ENCODE data around the gene ISG15. TPM values are rescaled to one million over a fixed set of nuclear protein-coding genes. Genes with fewer than 3 reads are reported as not detected.
A peak's percentile ranks its signal among the peaks of the same experiment; 100 is the strongest.

Gene ISG15
- total RNA-seq, 2 donors from 2014 or later, result 15.2 to 44.3 TPM

GRCh38 chr1:1019122-1019999 is 6.1 kb downstream of the ISG15 start:
- Mint-ChIP-seq H3K27me3 (peaks cover 0 to 2% of the 10 kb centered on the region in 2 donors), H3K27ac (no peak overlapping the region), H3K4me1 (ENCODE audit: low read depth in 2 of 2) (peaks cover 4 to 11% of the 10 kb centered on the region in 2 donors)

DNA sequence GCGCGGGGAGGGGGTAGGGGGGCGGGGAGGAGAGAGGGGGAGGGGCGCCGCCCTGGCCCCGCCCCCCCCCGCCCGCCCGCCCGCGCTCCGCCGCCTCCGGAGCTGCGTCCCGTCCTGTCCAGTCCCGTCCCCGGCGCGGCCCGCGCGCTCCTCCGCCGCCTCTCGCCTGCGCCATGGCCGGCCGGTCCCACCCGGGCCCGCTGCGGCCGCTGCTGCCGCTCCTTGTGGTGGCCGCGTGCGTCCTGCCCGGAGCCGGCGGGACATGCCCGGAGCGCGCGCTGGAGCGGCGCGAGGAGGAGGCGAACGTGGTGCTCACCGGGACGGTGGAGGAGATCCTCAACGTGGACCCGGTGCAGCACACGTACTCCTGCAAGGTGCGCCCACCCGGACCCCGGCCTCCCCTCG is 6.7 kb downstream of the ISG15 start, which contains the start of gene AGRN:
AGRN (plus strand) TSS at position 121 of the 405 bp plus-strand sequence; CDS start at position 174, 53 bp downstream.
- Mint-ChIP-seq H3K27me3 (peaks cover 0 to 2% of the 10 kb centered on the region in 2 donors), H3K27ac (no peak within 1 kb of the TSS), H3K9me3 (no peaks in the 10 kb centered on the region), H3K36me3 (no peaks in the 10 kb centered on the region), H3K4me3 (peak within 1 kb of the TSS; percentile 22), H3K4me1 (ENCODE audit: low read depth in 2 of 2) (peaks cover 4 to 8% of the 10 kb centered on the region in 2 donors)
- peak; percentile 43 to 64 for ATAC-seq
- DNase-seq (ENCODE audit: low spot score), result no peak

More at GRCh38 chr1:1019122-1019999, 6.1 kb downstream of the ISG15 start:
- ATAC-seq (peak; percentile 92 to 95), DNase-seq (ENCODE audit: low spot score) (peak; percentile 89)
- Mint-ChIP-seq H3K4me3 (no peak overlapping the region), H3K9me3 (no peaks in the 10 kb centered on the region), H3K36me3 (no peaks in the 10 kb centered on the region)

GRCh38 chr1:1020415-1021009 is 7.2 kb downstream of the ISG15 start:
- no peak overlapping the region for H3K27ac Mint-ChIP-seq
- H3K4me3 Mint-ChIP-seq, result peak overlapping the region; percentile 22
- H3K9me3 Mint-ChIP-seq, result no peaks in the 10 kb centered on the region
- H3K27me3 Mint-ChIP-seq, result peaks cover 0 to 2% of the 10 kb centered on the region in 2 donors
- H3K36me3 Mint-ChIP-seq, result no peaks in the 10 kb centered on the region
- no peak for ATAC-seq
- H3K4me1 Mint-ChIP-seq (ENCODE audit: low read depth in 2 of 2), result peaks cover 4 to 8% of the 10 kb centered on the region in 2 donors
- no peak for DNase-seq (ENCODE audit: low spot score)

- no peak for DNase-seq (ENCODE audit: low spot score)
- Mint-ChIP-seq H3K27me3 (peaks cover 0 to 2% of the 10 kb centered on the region in 2 donors), H3K4me3 (peak overlapping the region; percentile 22), H3K27ac (no peak overlapping the region), H3K36me3 (no peaks in the 10 kb centered on the region), H3K4me1 (ENCODE audit: low read depth in 2 of 2) (peaks cover 4 to 8% of the 10 kb centered on the region in 2 donors), H3K9me3 (no peaks in the 10 kb centered on the region)
- ATAC-seq, result no peak
Observed at GRCh38 chr1:1021010-1021919, 8.0 kb downstream of the ISG15 start.

DNA sequence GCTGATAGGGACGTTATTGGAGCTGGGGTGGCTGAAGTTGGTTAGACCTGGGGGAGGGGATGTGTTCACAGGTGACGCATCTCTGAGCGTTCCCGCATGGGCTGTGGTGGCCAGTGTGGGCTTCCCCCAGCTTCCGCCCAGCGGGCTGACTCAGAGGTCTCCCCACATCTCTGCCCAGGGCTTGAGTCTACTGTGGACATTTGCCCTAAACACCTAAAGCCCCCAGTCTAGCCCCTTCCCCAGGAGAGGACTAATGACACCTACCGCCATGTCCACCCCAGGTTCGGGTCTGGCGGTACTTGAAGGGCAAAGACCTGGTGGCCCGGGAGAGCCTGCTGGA is 8.6 kb downstream of the ISG15 start:
- H3K4me1 Mint-ChIP-seq (ENCODE audit: low read depth in 2 of 2), result peaks cover 4 to 8% of the 10 kb centered on the region in 2 donors
- no peak overlapping the region for H3K4me3 Mint-ChIP-seq
- DNase-seq (ENCODE audit: low spot score), result no peak
- no peak for ATAC-seq
- H3K27ac Mint-ChIP-seq, result no peak overlapping the region
- H3K9me3 Mint-ChIP-seq, result no peaks in the 10 kb centered on the region
- peaks cover 0 to 2% of the 10 kb centered on the region in 2 donors for H3K27me3 Mint-ChIP-seq
- no peaks in the 10 kb centered on the region for H3K36me3 Mint-ChIP-seq

- H3K36me3 Mint-ChIP-seq, result no peaks in the 10 kb centered on the region
- ATAC-seq (no peak), DNase-seq (ENCODE audit: low spot score) (no peak)
- no peaks in the 10 kb centered on the region for H3K9me3 Mint-ChIP-seq
- H3K27me3 Mint-ChIP-seq, result peaks cover 0 to 4% of the 10 kb centered on the region in 2 donors
- peak overlapping the region; percentile 42 for H3K4me3 Mint-ChIP-seq
- H3K27ac Mint-ChIP-seq, result no peak overlapping the region
- H3K4me1 Mint-ChIP-seq (ENCODE audit: low read depth in 2 of 2), result peaks cover 0 to 4% of the 10 kb centered on the region in 2 donors
Observed at GRCh38 chr1:1022302-1023009, 9.2 kb downstream of the ISG15 start.

DNA sequence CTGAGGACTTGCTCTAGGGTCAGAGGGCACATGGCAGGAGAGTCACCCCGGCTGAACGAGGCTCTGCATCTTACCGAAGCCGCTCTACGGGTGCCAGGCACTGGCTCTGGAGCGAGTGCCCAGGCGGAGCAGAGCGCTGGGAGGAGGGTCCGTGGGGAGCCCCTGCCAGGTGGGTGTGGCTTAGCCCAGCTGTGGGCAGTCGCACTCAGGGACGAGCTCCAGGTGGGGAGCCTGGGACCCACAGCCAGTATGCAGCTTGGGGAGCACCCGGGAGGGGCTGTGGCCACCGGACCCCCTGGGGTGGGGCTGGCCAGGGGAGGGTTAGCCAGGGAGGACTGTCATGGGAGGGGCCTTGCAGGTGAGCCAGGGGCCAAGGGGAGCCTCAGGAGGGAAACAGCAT is 10.4 kb downstream of the ISG15 start:
- ATAC-seq (no peak), DNase-seq (ENCODE audit: low spot score) (no peak)
- Mint-ChIP-seq H3K4me3 (no peak overlapping the region), H3K9me3 (no peaks in the 10 kb centered on the region), H3K4me1 (ENCODE audit: low read depth in 2 of 2) (peaks cover 0 to 4% of the 10 kb centered on the region in 2 donors), H3K36me3 (no peaks in the 10 kb centered on the region), H3K27ac (peak overlapping the region in 1 of 2 donors; percentile 39), H3K27me3 (peaks cover 0 to 4% of the 10 kb centered on the region in 2 donors)

DNA sequence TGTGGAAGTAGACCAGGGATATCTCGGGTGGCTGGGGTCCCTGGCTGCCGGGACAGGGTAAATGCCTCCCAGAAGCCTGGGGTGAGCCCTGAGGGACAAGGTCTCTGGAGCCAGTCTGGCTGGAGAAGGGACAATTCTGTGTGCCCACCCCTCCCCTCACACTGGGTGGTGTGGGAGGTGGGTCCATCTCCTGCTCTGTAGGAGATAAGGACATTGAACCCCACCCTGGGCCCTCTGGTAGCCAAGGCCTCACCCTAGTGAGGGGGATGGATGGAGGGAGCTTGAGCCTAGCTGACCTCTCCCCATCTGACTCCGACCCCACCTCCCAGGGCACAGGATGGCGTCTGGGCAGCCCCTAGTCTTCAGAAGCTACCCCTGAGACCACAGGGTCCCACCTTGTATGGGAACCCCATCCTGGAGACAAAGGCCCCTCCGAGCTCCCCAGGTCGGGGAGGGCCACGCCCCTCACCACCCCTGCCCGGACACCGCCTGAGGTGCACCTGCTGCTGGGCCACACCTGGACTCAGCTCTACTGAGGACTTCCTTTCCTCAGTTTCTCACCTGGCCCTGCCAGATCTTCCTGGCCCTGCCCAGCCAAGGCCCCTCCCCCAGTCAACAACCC is 11.0 kb downstream of the ISG15 start:
- Mint-ChIP-seq H3K4me1 (ENCODE audit: low read depth in 2 of 2) (peaks cover 0 to 4% of the 10 kb centered on the region in 2 donors), H3K27ac (no peak overlapping the region), H3K4me3 (no peak overlapping the region), H3K36me3 (no peaks in the 10 kb centered on the region), H3K9me3 (no peaks in the 10 kb centered on the region), H3K27me3 (peaks cover 0 to 4% of the 10 kb centered on the region in 2 donors)
- DNase-seq (ENCODE audit: low spot score), result no peak
- ATAC-seq, result no peak

DNA sequence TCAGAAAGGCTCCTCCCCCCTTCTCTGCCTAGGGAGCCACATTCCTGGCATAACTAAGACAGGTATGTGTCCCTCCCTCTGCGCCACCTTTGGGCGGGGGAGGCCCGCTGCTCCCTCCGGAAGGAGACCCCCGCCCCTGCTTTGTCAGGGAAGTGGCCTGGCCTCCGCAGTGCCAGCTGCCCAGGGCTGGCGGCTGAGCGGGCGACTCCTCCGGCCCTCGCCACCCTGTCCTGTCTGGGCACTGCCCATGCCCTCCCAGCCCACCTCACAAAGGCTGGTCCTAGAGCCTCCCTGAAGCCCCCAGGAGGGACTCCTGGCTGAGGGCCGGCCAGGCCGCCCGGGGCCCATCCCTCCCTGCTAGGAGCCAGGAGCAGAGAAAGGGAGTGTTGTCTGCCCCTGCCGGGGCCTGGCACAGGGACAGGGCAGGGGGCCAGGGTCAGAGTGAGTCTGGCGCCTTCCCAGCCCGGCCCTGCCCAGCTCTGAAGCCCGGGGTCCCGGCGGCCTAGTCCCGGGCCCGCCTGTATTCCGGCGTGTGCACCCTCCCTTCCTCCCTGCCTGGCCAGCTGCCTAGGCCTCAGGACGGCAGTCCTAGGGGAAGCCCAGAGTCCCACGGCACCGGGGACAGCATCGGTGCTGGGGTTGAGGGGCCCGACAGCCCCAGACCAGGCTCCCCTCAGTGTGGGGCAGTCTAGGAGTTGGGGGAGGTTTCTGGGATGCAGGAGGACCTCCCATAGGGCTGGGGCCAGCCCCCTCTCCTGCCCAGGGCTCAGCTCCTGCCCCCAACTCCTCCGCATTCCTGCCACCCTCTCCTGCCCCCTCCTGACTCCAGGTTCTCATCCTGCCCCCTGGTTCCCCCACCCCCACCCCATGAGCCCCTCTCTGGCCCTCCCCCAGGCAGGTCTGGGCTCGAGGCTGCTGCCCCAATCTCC is 11.7 kb downstream of the ISG15 start:
- H3K9me3 Mint-ChIP-seq, result no peaks in the 10 kb centered on the region
- H3K27ac Mint-ChIP-seq, result no peak overlapping the region
- H3K27me3 Mint-ChIP-seq, result peaks cover 0 to 4% of the 10 kb centered on the region in 2 donors
- DNase-seq (ENCODE audit: low spot score), result no peak
- no peak overlapping the region for H3K4me3 Mint-ChIP-seq
- ATAC-seq, result no peak
- H3K36me3 Mint-ChIP-seq, result no peaks in the 10 kb centered on the region
- peaks cover 0 to 4% of the 10 kb centered on the region in 2 donors for H3K4me1 Mint-ChIP-seq (ENCODE audit: low read depth in 2 of 2)

DNA sequence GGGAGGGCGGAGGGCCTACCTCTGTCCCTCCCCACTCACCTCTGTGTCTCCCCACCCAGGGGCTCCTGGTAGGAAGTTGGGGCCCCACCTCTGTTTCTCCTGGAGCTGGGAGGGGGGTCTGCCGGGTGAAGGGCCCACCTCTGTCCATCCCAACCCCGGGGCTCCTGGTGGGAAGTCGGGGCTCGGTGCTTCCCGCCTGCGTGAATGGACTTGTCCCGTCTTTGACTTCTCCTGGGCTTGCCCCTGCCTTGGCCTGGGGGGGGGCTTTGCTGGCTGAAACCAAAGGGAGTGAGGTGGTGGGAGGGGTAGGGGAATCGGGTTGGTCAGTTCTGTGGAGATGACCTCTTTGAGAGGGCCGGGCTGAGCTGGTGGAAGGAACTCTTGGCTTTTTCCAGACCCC is 12.4 kb downstream of the ISG15 start:
- Mint-ChIP-seq H3K4me3 (no peak overlapping the region), H3K36me3 (no peaks in the 10 kb centered on the region), H3K4me1 (ENCODE audit: low read depth in 2 of 2) (peaks cover 0 to 4% of the 10 kb centered on the region in 2 donors), H3K27me3 (peaks cover 0 to 4% of the 10 kb centered on the region in 2 donors), H3K27ac (no peak overlapping the region), H3K9me3 (no peaks in the 10 kb centered on the region)
- DNase-seq (ENCODE audit: low spot score) (no peak), ATAC-seq (no peak)

- H3K27ac Mint-ChIP-seq, result no peak overlapping the region
- DNase-seq (ENCODE audit: low spot score) (no peak), ATAC-seq (no peak)
- peaks cover 0 to 4% of the 10 kb centered on the region in 2 donors for H3K27me3 Mint-ChIP-seq
- H3K9me3 Mint-ChIP-seq, result no peaks in the 10 kb centered on the region
- peaks cover 0 to 4% of the 10 kb centered on the region in 2 donors for H3K4me1 Mint-ChIP-seq (ENCODE audit: low read depth in 2 of 2)
- H3K36me3 Mint-ChIP-seq, result no peaks in the 10 kb centered on the region
- no peak overlapping the region for H3K4me3 Mint-ChIP-seq
Observed at GRCh38 chr1:1026599-1027413, 13.5 kb downstream of the ISG15 start.

All from natural killer cell treated with Interleukin-12 subunit alpha and Interleukin-12 subunit beta and Interleukin-15 and Interleukin-18, amount 100 ng/mL, for 72 hours (primary cell).